ENCODE data around the gene NDUFB3. TPM values are rescaled to one million over a fixed set of nuclear protein-coding genes. Genes with fewer than 3 reads are reported as not detected.
"Not testable (repeated sequence)": the region's sequence is repeated elsewhere in the genome, so short reads cannot be mapped to it uniquely, and the experiment has no call there.

Gene NDUFB3
- total RNA-seq, result 96.4 TPM

DNA sequence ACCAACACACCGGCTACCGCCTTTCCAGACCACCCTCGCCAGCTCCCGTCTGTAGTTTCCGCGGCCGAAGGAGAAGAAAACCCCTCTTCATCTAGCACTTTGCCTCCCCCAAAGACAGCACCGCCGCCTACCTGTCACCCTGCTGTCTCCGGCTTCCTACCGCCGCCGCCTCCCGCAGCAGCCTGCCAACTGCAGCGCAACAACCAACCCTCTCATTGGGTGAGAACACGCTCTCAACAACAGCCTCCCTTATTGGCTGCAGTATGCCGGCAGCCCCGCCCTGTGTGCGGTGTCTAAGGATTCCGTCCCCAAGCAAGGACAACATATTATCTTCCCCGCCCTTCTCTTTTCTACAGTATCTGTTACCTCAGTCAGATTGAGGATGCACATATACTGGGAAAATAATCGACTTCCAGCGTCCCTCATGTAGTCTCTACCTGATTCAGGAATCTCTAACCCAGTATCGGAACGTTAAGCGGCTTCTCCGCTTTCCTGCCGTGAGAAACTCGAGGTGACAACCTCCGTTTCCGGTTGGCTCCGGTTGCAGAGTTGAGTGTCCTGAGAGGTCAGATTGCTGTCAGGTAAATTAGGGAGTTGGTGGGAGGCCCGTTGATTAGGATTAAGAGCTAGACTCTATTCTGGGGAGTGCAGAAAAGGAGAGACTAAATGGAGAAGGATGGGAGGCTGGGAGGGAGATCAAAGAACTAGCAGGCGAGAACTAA lies at the start of gene NDUFB3, which contains the start of gene HYCC2:
Gene NDUFB3, plus strand, starts transcription at position 523 of the 722 bp plus-strand sequence. CDS start 6,882 bp downstream, outside the sequence.
Gene HYCC2, minus strand, starts transcription at position 193 of the 722 bp plus-strand sequence. CDS start 47,662 bp downstream, outside the sequence.
- peak; percentile 94 for DNase-seq (ENCODE audit: low spot score)

DNA sequence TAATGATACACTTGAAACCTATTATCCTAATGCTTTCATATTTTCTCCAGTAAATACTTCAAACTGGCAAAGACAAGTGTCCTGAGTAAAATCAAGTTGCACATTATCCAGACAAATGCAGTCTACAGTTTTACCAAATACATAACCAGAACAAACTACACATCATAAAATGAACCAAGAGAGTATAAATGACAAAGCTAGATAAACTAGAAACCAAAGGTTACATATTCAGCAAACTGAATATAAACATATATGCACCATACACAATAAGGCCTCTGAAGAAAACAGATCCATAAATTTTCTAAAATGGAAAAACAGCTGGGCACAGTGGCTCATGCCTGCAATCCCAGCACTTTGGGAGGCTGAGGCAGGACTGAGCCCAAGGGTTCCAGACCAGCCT lies 47.3 kb upstream of the NDUFB3 start:
- no peak for DNase-seq (ENCODE audit: low spot score)

DNA sequence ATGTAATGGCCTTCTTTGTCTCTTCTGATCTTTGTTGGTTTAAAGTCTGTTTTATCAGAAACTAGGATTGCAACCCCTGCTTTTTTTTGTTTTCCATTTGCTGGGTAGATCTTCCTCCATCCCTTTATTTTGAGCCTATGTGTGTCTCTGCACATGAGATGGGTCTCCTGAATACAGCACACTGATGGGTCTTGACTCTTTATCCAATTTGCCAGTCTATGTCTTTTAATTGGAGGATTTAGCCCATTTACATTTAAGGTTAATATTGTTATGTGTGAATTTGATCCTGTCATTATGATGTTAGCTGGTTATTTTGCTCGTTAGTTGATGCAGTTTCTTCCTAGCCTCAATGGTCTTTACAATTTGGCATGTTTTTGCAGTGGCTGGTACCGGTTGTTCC lies 37.4 kb upstream of the NDUFB3 start:
- DNase-seq (ENCODE audit: low spot score), result not testable (repeated sequence)

DNA sequence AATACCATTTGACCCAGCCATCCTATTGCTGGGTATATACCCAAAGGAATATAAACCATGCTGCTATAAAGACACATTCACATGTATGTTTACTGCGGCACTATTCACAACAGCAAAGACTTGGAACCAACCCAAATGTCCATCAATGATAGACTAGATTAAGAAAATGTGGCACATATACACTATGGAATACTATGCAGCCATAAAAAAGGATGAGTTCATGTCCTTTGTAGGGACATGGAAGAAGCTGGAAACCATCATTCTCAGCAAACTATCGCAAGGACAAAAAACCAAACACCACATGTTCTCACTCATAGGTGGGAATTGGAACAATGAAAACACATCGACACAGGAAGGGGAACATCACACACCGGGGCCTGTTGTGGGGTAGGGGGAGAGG lies 33.4 kb upstream of the NDUFB3 start:
- DNase-seq (ENCODE audit: low spot score), result not testable (repeated sequence)

DNA sequence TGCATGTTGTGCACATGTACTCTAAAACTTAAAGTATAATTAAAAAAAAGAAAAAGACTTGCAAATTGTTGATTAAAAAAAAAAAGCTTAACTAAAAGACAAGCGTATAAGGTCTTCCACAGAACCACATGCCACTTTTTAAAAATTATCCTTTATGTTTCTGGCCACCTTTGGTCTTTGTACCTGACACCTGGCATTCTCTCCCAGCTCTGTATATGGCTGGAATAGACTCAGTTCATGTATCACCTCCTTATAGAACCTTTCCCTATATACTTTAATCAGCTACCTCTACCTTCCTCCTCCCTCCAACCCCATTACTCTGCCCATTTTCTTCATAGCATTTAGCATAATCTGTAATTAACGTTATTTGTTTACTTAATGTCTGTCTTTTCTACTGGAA lies 32.9 kb upstream of the NDUFB3 start:
- no peak for DNase-seq (ENCODE audit: low spot score)

DNA sequence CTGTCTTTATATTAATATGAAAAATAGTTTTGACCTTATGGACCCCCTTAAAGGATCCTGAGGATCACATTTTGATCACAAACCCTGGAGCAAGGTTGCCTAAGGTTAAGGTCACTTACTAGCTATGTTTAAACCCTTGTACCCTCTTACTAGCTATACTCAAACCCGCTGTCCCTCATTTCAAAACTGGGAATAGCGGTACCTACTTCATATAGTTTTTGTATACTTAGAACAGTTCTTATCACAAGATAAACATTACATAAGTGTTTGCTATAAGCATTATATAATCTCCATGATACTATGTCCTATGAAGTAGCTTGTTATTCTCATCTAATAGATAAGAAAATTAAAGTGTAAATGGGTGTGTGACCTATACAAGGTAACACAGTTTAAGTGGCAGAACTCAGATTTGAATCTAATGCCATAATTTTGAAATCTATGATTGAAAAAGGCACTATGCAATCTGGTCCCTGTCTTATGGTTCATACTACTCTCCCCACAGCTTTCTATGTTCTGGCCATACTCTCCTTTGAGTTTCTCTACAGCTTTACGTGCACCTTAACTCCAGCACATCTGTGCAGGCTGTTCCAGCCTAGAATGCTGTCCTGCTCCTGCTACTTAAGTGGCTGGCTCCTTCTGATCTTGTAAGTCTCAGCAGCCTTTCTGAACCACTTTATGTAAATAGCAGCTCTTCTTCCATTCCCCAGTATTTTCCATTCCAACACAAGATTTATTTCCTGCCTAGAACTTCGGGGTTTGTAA lies 30.8 kb upstream of the NDUFB3 start:
- DNase-seq (ENCODE audit: low spot score), result no peak

DNA sequence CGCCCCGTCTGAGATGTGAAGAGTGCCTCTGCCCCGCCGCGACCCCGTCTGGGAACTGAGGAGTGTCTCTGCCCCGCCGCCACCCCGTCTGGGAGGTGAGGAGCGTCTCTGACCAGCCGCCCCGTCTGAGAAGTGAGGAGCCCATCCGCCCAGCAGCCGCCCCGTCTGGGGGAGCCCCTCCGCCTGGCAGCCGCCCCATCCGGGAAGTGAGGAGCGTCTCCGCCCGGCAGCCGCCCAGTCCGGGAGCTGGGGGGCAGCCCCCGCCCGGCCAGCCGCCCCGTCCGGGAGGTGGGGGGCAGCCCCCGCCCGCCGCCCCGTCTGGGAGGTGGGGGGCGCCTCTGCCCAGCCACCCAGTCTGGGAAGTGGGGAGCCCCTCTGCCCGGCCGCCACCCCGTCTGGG lies 29.4 kb upstream of the NDUFB3 start:
- not testable (repeated sequence) for DNase-seq (ENCODE audit: low spot score)

DNA sequence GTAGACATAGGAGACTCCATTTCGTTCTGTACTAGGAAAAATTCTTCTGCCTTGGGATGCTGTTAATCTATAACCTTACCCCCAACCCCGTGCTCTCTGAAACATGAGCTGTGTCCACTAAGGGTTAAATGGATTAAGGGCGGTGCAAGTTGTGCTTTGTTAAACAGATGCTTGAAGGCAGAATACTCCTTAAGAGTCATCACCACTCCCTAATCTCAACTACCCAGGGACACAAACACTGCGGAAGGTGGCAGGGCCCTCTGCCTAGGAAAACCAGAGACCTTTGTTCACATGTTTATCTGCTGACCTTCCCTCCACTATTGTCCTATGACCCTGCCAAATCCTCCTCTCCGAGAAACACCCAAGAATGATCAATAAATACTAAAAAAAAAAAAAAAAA lies 28.8 kb upstream of the NDUFB3 start:
- DNase-seq (ENCODE audit: low spot score), result not testable (repeated sequence)

DNA sequence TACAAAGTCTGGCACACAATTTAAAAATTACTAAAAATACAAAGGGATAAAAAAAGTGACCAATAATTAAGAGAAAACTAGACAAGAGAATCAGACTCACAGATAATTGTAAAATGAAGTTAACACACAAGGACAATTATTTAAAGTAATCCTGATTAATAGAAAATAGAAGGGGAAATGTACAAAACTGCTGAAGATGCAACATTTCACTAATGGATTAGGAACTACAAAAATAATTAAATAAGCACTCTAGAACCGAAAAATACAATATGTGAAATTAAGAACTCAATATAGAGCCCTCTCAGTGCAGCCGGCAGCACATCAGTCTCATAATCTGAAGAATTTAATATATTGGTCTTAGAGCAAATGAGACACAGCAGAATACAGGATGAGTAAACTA lies 24.9 kb upstream of the NDUFB3 start:
- DNase-seq (ENCODE audit: low spot score), result no peak

DNA sequence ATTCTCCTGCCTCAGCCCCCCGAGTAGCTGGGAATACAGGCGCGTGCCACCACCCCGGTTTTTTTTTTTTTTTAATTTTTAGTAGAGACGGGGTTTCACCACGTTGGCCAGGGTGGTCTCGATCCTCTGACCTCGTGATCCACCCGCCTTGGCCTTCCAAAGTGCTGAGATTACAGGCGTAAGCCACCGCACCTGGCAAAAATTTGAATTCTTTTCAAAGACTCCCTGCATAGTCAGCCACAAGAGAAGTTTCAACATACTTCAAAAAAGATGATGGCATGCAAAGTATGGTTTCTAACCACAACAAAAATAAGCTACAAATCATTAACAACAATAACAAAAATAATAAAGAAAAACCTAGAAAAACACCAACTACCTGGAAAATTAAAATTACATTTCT lies 22.3 kb upstream of the NDUFB3 start:
- no peak for DNase-seq (ENCODE audit: low spot score)

DNA sequence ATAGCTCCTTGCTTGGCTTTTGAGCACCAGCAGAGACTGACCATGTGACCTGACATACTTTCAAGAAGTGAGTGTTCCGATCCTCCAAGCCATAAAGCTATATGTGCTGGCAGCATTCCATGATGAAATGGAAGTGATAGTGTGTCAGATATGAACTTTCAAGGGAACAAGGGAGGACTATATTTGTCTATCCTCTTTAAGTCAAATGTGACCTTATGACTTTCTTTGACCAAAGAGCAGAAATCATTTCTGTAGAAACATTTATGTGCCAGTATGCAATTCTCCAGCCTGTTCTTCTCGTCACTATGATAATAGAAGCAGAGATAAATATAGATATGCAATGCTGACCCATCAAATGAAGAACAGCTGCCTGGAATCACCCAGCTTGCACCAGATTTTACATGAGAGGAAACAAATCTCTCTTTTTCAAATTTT lies 14.7 kb upstream of the NDUFB3 start:
- no peak for DNase-seq (ENCODE audit: low spot score)

DNA sequence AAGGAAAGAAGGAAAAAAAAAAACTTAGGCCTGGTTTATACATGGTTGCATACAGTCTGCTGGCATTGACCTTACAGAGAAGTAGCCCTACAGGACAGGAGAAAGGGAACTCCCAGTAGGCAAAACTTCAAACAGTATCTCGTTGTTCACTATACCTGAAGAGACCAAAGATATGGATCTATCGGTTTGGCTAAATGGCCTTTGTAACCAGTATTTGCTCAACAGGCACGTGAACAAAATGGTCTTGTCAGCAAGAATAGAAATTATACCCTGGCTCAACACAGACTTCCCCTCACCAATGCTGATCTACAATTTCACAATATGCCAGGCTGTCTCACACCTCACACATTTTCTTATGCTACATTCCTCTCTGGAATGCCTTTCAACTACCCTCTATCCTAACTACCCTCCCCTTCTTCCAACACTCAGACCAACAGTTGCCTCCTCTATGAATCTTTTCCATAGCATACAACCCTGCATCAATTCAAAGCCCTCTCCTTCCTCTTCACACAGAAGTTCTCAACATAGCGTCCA lies 14.0 kb upstream of the NDUFB3 start:
- DNase-seq (ENCODE audit: low spot score), result no peak

DNA sequence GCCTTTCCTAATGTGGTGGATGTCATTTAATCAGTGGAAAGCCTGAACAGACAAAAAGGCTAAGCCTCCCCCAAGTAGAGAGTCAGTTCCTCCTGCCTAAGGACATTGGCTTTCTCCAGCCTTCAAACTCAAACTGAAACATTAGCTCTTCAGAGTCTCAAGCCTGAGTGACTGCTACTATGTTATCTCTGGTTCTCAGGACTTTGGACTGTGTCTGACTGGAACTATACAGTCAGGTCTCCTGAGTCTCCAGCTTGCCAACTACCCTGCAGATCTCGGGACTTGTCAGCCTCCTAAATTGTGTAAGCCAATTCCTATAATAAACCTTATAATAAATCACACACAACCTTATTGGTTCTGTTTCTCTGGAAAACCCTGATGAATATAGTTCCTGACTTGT lies 12.9 kb upstream of the NDUFB3 start:
- peak; percentile 21 for DNase-seq (ENCODE audit: low spot score)

DNA sequence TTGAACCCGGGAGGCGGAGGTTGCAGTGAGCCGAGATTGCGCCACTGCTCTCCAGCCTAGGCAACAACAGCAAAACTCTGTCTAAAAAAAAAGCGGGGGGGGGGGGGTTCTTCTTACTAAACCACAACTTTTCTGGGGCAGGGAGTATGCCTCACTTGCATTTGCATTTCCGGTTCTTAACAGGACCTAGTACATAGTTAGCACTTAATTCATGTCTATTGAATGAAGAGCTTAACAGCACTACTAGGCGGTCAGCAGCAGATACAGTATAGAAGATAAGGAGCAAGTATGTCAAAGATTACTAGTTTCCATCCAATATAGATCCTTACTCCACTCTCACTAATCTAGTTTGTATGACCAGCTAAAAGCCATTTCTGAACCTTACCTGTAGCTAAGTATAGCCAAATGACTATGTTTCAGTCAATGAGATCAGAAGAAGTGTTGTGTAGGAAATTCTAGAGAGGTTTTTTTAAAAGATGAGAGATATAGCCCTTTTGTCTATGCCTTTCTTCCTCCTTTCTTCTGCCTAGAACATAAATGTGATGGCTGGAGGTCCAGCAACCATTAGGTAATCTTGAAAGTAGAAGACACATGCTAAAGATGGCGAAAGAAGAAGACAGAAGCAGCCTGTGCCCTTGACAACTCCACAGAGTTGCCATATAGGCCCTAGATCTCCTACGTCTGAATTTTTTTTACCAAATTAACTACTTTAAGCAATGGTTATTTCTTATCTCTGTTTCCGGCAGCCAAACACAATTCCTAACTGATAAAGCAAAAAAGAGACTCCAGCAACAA lies 11.6 kb upstream of the NDUFB3 start:
- no peak for DNase-seq (ENCODE audit: low spot score)

DNA sequence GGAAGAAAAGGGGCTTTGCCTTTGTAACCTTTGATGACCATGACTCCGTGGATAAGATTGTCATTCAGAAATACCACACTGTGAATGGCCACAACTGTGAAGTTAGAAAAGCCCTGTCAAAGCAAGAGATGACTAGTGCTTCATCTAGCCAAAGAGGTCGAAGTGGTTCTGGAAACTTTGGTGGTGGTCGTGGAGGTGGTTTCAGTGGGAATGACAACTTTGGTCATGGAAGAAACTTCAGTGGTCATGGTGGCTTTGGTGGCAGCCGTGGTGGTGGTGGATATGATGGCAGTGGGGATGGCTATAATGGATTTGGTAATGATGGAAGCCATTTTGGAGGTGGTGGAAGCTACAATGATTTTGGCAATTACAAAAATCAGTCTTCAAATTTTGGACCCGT lies 8.3 kb upstream of the NDUFB3 start:
- DNase-seq (ENCODE audit: low spot score), result not testable (repeated sequence)

DNA sequence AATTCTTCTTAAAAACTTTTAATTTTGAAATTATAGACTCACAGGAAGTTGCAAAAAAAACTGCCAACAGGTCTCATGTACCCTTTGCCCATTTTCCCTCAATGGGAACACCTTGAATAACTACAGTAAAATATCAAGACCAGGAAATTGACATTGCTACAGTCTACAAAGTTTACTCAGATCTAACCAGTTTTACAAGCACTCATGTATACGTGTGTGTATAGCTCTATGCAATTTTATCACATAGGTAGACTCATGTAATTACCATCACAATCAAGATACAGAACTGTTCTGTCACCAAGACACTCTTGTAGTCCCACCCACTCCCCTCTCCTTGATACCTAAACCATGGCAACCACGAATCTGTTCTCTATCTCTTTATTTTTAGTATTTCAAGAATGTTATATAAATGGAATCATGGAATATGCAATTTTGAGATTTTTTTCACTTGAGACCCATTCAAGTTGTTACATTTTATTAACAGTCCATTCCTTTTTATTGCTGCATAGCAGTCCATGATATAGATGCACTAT lies 6.9 kb upstream of the NDUFB3 start:
- DNase-seq (ENCODE audit: low spot score), result no peak

DNA sequence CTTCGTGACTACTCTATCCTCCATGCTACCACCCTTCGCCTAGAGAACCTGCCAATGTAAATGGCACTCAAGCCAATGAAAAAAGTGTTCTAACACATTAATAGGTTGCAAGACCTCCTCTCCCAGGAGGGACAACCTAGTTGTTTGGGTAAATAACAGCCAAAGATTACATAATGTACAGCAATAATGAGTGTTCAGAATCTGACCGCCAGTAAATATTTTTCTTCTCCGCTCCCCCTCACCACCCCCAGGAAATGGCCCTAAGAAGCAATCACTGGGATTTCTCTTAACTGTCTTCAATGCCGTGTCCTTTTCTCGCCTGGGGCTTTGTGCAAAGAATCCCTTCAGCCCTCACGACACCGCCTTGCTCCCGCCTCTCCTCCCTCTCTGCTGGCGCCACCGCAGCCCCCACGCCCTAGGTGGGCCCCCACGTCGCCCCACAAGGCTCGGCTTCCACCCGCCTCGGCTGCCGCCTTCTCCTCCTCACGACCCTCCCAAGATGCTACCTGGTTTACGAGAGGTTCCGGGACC lies 788 bp upstream of the NDUFB3 start:
- DNase-seq (ENCODE audit: low spot score), result no peak

DNA sequence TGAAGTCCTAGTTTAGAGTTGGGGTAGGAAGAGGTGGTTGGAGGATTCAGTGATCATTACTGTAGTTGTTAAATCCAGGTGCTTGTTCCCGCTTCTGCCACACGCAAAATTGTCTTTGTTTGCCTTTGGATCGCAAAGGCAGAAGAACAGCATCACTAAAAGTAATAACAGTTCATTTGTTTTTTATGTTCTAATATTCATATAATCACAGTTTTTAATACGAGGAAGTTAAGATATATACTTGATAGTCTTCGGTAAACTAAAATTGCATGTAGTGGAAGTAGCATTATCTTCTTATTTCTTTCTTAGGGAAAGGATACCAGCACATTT lies 365 bp downstream of the NDUFB3 start:
- no peak for DNase-seq (ENCODE audit: low spot score)

DNA sequence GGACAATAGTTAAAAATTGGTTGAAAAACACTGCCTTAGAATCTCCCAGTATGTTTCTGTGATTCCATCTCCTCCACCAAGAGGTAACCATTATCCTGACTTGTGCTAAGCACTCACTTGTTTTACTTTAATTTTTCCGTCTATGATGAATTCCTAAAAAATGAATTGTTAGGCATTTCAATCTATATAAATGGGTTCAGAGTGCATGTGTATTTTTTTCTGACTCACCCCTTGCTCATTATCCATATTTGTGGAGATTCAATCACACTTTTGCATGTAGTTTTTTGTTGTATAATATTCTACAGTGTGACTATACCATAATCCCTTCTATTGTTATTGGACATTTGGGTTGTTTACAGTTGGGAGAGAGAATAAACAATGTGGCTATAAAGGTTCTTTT lies 1.3 kb downstream of the NDUFB3 start:
- no peak for DNase-seq (ENCODE audit: low spot score)

DNA sequence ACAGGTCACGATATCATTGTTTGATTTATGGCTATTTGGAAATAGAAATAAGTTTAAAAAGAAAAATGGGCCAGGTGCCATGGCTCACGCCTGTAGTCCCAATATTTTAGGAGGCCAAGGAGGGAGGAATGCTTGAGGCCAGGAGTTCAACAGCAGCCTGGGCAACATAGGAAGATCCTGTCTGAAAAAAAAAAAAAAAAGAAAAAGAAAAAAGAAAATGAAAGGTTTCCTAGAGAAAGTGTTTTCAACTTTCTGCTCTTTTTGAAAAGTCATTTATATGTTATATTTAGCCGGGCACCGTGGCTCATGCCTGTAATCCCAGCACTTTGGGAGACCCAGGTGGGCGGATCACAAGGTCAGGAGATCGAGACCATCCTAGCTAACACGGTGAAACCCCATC lies 3.2 kb downstream of the NDUFB3 start:
- no peak for DNase-seq (ENCODE audit: low spot score)

DNA sequence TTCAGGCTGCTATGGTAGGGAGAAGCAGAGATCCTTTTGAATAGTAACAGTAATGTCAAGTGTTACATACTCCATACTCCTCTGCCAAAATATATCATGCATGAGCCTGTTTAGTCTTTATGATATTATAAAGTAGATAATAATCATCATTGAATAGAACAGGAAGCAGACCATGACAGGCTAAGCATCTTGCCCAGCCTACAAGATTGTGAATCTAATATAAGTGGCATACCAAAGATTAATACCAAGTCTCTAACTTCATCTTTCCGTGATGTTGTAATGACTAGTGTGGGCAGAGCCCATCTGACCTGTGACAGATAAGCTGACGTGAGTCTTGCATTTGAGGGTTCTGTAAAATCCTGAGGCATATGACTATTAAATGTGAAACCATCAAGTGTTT lies 13.1 kb downstream of the NDUFB3 start:
- DNase-seq (ENCODE audit: low spot score), result no peak

DNA sequence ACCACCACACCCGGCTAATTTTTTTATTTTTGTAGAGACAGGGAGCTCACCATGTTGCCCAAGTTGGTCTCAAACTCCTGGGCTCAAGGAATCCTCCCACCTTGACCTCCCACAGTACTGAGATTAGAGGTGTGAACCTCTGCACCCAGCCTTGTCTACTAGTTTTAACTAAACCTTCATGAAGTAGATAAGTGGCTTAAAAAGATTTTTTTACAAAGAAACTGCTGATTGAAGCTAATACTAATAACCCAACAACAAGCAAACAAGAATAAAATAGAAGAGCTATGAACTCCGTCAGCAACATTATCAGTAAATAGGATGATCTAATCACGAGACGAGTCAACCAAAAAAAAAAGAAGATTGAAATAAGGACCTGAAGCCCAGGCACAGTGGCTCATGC lies 18.8 kb downstream of the NDUFB3 start:
- no peak for DNase-seq (ENCODE audit: low spot score)

All from mucosa of gallbladder (tissue), 1 donor.